Inflammatory macrophage treated with lipopolysaccharide for 1 hour (primary cell): Measurements from ENCODE around the gene NIPA2.

Experiments used
- DNase-seq, 2 donors: peaks; one replicate each; pipeline ENCODE4 v3.0.0-alpha.2; 2020 to 2022

Gene NIPA2

DNA sequence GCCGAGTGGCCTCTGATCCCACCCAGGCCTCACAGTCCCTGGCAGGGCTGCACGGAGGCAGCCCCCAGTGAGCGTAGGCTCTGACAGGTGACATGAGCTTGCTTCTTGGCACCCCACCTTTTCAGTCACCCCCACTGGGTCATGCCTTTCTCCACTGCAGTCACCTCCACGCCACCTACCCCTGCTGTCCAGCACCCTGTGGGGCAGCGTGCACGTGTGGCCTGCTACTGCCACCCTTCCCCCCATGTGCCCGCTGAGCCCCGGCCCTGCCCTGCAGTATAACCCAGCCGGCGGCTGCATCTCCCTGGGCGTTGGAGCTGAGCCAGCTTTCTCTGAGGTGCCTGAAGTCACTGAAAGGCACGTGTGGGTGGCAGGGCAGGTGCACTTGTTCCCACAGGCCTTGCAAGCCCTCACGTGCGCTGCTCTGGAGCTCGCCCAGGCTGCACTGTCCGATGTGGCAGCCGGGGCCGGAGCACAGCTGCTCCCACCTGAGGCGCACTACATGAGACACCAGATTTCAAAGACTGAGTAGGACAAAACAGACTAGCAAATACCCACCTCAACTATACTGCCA lies 65.6 kb downstream of the NIPA2 start:
- DNase-seq = no peak

DNA sequence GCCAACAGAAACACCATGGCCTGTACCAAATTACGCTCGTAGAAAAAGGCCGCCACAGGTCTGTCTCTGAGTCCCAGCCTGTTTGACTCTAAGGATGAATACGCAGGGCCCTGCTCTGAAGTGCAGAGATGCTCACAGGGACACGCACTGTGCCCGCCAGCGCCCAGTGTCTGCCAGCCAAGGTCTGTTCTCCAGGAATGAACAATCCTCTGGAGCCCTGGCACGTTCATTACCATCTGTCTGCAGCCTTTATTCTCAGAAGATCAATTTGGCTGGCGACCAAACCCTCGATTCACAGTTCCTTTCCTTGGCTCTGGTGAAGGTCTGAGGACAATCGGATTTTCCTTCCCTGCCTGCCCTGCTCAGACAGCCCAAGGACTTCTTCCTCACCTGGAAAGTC lies 66.3 kb downstream of the NIPA2 start:
- DNase-seq = no peak

- no peak for DNase-seq
These were observed 68.9 kb downstream of the NIPA2 start for GRCh38 chr15:22907161-22907950.

- DNase-seq = no peak
These were observed 70.4 kb downstream of the NIPA2 start for GRCh38 chr15:22908830-22909229.

- no peak for DNase-seq
These were observed 72.8 kb downstream of the NIPA2 start for GRCh38 chr15:22911306-22911705.

DNA sequence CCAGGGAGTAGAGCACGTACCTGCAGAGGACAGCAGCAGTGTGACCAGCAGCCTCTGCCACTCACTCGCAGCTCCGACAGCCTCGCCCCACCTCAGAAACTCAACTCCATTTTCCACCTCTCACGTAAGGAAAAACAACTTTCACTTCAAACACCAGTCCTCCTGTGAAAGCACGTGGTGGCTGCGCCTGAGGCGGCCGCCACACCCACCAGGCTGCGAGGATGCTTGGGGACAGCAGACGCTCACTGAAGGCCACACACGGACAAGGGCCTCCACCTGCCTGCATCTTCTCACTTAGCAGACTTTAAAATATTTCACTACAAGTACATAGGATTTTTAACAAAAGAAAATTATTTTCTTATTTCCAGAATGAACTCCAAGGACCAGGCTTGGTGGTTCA lies 73.8 kb downstream of the NIPA2 start:
- no peak for DNase-seq

DNA sequence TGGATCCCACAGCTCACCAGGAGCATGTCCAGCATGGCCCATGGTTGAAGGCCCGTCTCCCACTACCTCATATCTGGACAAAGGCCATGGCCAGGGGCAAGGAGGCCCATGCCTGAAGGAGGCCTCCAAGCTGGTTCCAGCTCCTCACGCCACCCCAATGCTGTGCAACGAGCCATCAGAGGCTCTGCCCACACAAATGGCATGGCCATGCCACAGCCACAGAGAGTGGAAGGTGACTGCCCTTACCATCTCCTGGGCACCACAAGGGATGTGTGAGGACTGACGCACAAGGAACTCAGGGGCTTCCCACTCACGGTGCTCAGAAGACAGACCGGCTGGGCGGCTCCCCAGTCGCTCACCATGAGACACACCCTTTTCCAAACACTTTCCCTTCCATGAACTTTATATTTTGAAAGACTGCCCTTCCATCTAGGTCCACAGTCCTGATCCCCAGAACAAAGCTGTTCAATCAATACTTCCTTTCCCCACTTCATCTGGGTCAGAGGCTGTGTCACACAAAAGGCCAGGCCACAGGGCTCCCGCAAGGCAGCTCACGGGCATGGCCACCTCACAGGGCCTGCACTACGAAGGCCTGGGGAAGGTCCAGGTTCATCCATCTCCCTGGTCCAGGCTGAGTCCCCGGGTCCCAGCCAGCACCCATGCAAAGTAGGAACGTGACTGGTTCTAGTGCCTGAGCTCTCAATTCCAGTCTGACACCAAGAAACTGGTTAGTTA lies 75.3 kb downstream of the NIPA2 start:
- no peak for DNase-seq

DNA sequence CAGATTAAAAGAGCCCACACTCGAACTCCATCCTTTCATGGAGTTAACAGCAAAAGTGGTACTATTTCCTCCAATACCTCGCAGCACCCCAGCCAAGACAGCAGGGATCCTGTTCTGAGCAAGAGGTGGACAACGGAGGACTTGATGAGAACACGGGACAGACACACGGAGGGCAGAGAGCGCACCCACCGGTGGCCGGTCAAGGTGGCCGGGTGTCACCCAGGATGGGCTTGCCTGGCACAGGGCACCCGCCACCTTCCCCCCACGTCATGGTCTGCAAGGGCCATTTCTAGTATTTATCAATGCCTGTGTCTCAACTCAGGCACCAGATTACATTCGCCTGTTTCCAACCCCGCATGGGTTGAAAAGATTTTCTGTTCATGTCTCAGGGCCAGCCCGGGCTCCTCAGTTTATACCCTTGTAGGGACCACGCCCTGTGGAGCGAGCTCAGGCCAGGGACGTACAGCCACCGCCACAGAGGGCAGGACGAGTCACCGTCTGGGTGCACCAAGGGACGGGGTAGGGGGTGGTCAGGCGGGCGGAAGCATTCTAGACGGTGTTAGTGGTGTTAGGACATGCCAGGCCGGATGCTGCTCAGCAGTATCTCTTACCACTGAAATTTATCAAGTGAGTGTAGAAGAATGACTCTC lies 77.5 kb downstream of the NIPA2 start:
- no peak for DNase-seq

DNA sequence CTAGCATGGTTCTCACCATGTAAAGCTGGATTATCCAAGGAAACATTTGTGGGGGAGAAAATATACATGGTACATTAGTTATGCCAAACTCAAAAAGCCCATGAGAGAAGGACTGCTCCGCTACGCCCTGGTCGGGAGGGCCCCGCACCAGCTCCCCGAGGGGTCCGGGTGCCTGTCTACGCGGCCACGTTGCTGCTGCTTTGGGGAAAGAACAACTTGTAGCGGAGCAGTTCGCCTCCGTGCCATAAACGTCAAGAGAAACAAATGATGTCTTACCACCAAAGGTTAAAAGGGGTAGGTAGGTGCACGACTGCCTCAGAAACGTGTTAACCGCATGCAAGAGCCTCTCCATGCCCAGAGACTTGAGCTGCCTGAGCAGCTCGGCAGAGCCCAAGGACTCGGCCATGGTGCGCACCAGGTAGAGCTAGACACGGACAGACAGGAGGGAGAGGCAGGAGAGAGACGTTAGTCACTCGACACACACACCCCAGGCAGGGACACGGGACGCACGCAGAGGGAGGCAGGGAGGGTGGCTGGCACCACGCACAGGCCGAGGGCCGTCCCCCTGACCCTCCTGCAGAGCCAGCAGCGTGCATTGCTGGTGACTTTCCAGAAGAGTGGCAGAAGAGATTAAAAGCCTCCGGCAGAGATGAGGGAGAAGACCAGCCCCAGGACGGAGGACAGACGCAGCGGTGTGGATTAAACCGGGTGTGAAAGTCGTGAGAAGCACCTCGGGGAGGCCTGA lies 78.3 kb downstream of the NIPA2 start:
- DNase-seq = no peak

- no peak for DNase-seq
These were observed 79.1 kb downstream of the NIPA2 start for GRCh38 chr15:22917556-22917955.
